GM12874 (cell line): ENCODE data around the gene ELMOD1.

ENCODE experiments used
- TF ChIP-seq, protein P1 (sequence below): IDR thresholded peaks from 2 replicates; pipeline ENCODE4 v1.5.1; 2011; ENCODE audit warnings: low read depth, mild to moderate bottlenecking, control low read depth, low read length, moderate library complexity; ENCODE audit not compliant: insufficient read depth

Gene ELMOD1

GRCh38 chr11:107573438-107573837 lies 17.5 kb upstream of the ELMOD1 start:
- TF ChIP-seq, protein P1, sequence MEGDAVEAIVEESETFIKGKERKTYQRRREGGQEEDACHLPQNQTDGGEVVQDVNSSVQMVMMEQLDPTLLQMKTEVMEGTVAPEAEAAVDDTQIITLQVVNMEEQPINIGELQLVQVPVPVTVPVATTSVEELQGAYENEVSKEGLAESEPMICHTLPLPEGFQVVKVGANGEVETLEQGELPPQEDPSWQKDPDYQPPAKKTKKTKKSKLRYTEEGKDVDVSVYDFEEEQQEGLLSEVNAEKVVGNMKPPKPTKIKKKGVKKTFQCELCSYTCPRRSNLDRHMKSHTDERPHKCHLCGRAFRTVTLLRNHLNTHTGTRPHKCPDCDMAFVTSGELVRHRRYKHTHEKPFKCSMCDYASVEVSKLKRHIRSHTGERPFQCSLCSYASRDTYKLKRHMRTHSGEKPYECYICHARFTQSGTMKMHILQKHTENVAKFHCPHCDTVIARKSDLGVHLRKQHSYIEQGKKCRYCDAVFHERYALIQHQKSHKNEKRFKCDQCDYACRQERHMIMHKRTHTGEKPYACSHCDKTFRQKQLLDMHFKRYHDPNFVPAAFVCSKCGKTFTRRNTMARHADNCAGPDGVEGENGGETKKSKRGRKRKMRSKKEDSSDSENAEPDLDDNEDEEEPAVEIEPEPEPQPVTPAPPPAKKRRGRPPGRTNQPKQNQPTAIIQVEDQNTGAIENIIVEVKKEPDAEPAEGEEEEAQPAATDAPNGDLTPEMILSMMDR = no peak

DNA sequence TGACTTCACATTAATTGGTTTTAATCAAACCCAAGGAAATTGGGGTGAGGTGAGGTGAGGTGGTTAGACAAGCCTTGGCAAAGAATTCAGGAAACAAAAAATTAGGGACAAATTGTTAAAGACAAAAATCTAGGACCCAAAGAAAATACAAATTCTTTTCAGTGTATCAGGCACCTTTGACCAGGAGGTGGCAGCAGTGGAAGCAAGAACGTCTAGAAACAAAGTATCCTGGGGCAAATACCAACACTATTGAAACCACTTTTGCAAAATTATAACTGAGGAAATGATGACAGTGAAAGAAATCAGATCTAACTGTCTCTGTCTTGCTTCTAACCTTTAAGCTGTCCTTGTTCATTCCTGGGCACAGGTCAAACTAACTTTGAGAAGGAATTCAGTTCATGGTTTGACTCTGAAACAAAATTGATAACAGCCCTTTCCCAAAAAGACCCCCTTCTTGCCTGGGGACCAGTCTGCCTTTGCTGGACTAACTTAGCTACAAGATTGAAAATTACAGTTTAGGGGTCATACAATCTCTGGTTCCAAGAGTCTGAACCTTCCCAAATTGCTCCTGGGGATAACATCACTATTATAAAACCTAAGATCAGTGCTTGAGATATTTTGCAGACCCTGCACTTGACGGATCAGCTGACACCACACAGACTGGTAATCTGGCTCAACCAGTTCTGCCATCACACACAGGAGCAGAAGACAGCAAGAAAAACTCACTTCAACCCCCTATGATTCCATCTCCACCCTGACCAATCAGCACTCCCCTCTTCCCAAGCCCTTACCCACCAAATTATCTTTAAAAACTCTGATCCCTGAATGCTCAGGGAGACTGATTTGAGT lies 14.2 kb upstream of the ELMOD1 start:
- TF ChIP-seq, protein P1 = peak; percentile 57

DNA sequence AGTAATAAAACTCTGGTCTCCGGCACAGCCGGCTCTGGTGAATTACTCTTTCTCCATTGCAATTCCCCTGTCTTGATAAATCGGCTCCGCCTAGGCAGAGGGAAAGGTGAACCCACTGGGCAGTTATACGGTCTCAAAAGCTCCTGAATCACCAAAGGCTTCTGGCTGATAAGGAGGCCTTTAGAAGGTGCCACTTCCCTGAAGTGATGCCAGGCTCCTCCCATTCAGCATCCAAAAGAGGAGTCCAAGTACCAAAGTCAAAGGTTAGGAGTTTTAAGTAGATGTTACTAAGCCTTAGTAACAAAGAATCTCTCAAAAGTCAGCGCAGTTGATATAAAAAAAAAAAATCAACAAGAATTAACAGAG lies 13.6 kb upstream of the ELMOD1 start:
- TF ChIP-seq, protein P1 = no peak

GRCh38 chr11:107581147-107581546 lies 9.8 kb upstream of the ELMOD1 start:
- TF ChIP-seq, protein P1 = no peak

DNA sequence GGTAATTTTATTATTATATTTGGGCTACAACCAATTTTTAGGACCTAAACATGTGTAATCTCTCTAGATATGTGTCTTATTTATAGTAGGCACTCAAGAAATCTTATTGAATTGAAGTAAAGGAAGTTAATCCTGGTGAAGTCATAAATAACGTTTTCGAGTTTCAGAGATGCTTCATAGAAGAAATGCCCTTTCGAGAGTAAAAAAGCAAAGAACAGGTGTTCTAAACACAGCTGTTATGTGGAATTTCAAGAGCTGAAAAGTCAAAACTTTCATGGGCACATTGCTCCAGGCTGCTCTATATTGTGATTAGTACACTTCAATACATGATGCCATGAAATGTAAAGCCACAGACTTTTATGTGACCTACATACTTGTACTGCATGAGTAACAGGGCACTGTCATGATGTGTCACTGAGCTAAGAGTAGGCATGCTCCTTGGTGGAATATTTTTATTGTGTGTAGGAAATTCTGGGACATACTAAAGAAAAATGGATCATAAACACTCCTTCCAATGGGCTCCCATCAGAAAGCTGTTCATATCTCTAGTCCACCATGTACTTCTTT lies 7.2 kb upstream of the ELMOD1 start:
- TF ChIP-seq, protein P1 = no peak

- TF ChIP-seq, protein P1 = no peak
These were observed 3.5 kb upstream of the ELMOD1 start for GRCh38 chr11:107587306-107587979.
